Measurements from ENCODE around the gene SYMPK. TPM values are rescaled to one million over a fixed set of nuclear protein-coding genes. Genes with fewer than 3 reads are reported as not detected.

SYMPK gene
- total RNA-seq, 1 donor from 2014 or later, result 70.0 TPM

GRCh38 chr19:45881909-45882528 lies 19.1 kb upstream of the SYMPK start:
- no peak for DNase-seq (ENCODE audit: low read depth)
- no peak overlapping the region for H3K9ac ChIP-seq (ENCODE audit: low read length)
- peaks cover 33% of the 10 kb centered on the region for H4K20me1 ChIP-seq (ENCODE audit: insufficient read depth, low read length)
- H3K9me3 Mint-ChIP-seq (ENCODE audit: unreplicated experiment), result no peaks in the 10 kb centered on the region
- no peaks in the 10 kb centered on the region for H3K36me3 ChIP-seq (ENCODE audit: insufficient read depth, low read length)
- peaks cover 2% of the 10 kb centered on the region for H3K36me3 Mint-ChIP-seq (ENCODE audit: low read depth, unreplicated experiment)
- H3K4me1 ChIP-seq (ENCODE audit: insufficient read depth, low read length), result peaks cover 23% of the 10 kb centered on the region
- H3K4me1 Mint-ChIP-seq (ENCODE audit: low read depth, unreplicated experiment), result peaks cover 17% of the 10 kb centered on the region
- no peak for TF ChIP-seq EZH2 (IDR thresholded peaks at IDR 0.05; ENCODE audit: insufficient read depth, low read length)
- TF ChIP-seq, protein P1, sequence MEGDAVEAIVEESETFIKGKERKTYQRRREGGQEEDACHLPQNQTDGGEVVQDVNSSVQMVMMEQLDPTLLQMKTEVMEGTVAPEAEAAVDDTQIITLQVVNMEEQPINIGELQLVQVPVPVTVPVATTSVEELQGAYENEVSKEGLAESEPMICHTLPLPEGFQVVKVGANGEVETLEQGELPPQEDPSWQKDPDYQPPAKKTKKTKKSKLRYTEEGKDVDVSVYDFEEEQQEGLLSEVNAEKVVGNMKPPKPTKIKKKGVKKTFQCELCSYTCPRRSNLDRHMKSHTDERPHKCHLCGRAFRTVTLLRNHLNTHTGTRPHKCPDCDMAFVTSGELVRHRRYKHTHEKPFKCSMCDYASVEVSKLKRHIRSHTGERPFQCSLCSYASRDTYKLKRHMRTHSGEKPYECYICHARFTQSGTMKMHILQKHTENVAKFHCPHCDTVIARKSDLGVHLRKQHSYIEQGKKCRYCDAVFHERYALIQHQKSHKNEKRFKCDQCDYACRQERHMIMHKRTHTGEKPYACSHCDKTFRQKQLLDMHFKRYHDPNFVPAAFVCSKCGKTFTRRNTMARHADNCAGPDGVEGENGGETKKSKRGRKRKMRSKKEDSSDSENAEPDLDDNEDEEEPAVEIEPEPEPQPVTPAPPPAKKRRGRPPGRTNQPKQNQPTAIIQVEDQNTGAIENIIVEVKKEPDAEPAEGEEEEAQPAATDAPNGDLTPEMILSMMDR (IDR thresholded peaks at IDR 0.05; ENCODE audit: insufficient read depth, low read depth, low read length), result no peak
- H3K4me2 ChIP-seq (ENCODE audit: low read length), result peak overlapping the region; percentile 81
- FAIRE-seq, result no peak
- peak overlapping the region; percentile 25 for H3K4me3 Mint-ChIP-seq (ENCODE audit: unreplicated experiment)
- no peak overlapping the region for H3K27ac ChIP-seq (ENCODE audit: low read depth, low read length)
- H3K27me3 ChIP-seq (ENCODE audit: insufficient read depth, low read length), result no peaks in the 10 kb centered on the region
- no peak overlapping the region for H3K27ac Mint-ChIP-seq (ENCODE audit: unreplicated experiment)
- no peak overlapping the region for H3K4me3 ChIP-seq (ENCODE audit: insufficient read depth, low read depth, low read length)
- H3K79me2 ChIP-seq (ENCODE audit: insufficient read depth, low read length), result peaks cover 24% of the 10 kb centered on the region
- no peak overlapping the region for H2AFZ ChIP-seq (ENCODE audit: low read depth, low read length)
- H3K27me3 Mint-ChIP-seq (ENCODE audit: low read depth, unreplicated experiment), result peaks cover 2% of the 10 kb centered on the region
- no peaks in the 10 kb centered on the region for H3K9me3 ChIP-seq (ENCODE audit: insufficient read depth, low read depth, low read length)

DNA sequence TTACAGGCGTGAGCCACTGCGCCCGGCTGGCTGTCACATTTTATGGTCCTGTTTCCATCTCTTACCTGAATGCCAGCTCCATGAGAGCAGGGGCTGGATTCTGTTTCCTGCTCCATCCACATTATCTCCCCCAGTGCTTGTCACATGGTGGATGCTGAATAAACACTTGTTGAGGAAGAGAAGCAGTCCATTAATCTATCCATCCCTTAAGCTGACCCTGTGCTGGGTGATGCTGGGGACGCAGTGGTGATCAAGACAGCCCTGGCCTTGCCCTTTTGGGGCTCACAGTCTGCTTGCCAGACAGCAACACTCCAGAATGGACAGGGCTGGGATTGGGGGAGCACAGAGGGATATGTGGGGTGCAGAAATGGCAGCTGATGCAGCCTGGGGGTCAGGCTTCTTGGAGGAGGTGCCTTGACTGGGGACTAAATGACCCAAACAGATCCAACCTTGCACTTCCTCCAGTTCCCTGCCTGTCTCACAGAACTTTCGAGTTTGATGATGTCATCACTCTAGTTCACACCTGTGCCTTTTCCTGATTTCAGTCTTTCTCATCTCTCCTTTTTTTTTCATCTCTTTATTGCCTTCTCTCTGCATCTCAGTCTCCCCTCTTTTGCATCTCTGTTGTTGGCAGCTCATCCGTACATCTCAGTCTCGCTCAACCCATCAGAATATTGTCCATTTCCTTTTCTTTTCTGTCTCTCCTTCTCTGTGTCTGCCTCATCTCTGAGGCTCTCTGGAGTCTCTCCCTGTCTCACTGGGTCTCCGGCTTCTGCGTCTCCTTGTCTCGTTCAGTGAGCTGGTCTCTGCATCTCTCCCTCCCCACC lies 18.3 kb upstream of the SYMPK start:
- Histone ChIP-seq H3K27ac (ENCODE audit: low read depth, low read length) (no peak overlapping the region), H3K4me2 (ENCODE audit: low read length) (no peak overlapping the region), H3K4me3 (ENCODE audit: insufficient read depth, low read depth, low read length) (no peak overlapping the region), H3K9ac (ENCODE audit: low read length) (no peak overlapping the region), H3K9me3 (ENCODE audit: insufficient read depth, low read depth, low read length) (no peaks in the 10 kb centered on the region), H2AFZ (ENCODE audit: low read depth, low read length) (no peak overlapping the region), H3K79me2 (ENCODE audit: insufficient read depth, low read length) (peaks cover 24% of the 10 kb centered on the region), H3K36me3 (ENCODE audit: insufficient read depth, low read length) (no peaks in the 10 kb centered on the region), H3K4me1 (ENCODE audit: insufficient read depth, low read length) (peaks cover 27% of the 10 kb centered on the region), H4K20me1 (ENCODE audit: insufficient read depth, low read length) (peaks cover 33% of the 10 kb centered on the region), H3K27me3 (ENCODE audit: insufficient read depth, low read length) (no peaks in the 10 kb centered on the region)
- Mint-ChIP-seq H3K27ac (ENCODE audit: unreplicated experiment) (no peak overlapping the region), H3K27me3 (ENCODE audit: low read depth, unreplicated experiment) (peaks cover 2% of the 10 kb centered on the region), H3K4me1 (ENCODE audit: low read depth, unreplicated experiment) (peaks cover 17% of the 10 kb centered on the region), H3K4me3 (ENCODE audit: unreplicated experiment) (peak overlapping the region; percentile 25), H3K36me3 (ENCODE audit: low read depth, unreplicated experiment) (peaks cover 2% of the 10 kb centered on the region), H3K9me3 (ENCODE audit: unreplicated experiment) (no peaks in the 10 kb centered on the region)
- TF ChIP-seq, protein P1 (IDR thresholded peaks at IDR 0.05; ENCODE audit: insufficient read depth, low read depth, low read length), result no peak
- TF ChIP-seq EZH2 (IDR thresholded peaks at IDR 0.05; ENCODE audit: insufficient read depth, low read length), result no peak
- FAIRE-seq (no peak), DNase-seq (ENCODE audit: low read depth) (no peak)
